ENCODE measurements around the gene UMODL1. TPM values are rescaled to one million over a fixed set of nuclear protein-coding genes. Genes with fewer than 3 reads are reported as not detected.

Gene UMODL1
- total RNA-seq, 1 experiment from 2014 or later = not detected

GRCh38 chr21:42114646-42115045 lies 43.5 kb downstream of the UMODL1 start:
- Histone ChIP-seq H2AK5ac (ENCODE audit: insufficient read length, low read length) (no peak overlapping the region), H2BK5ac (ENCODE audit: insufficient read length, low read length) (no peak overlapping the region), H3K56ac (ENCODE audit: insufficient read length, low read depth, low read length) (no peak overlapping the region), H4K20me1 (ENCODE audit: control insufficient read depth, insufficient read depth, insufficient read length) (no peaks in the 10 kb centered on the region), H2BK15ac (ENCODE audit: low read depth, low read length) (no peak overlapping the region), H2AFZ (ENCODE audit: low read length) (no peak overlapping the region), H4K5ac (ENCODE audit: insufficient read length, low read depth, low read length) (no peak overlapping the region), H2BK12ac (ENCODE audit: insufficient read length, low read depth, low read length) (no peak overlapping the region), H3K14ac (ENCODE audit: insufficient read depth, low read length) (no peak overlapping the region), H3K9ac (ENCODE audit: extremely low read depth, insufficient read length, low read length) (no peak overlapping the region), H3K23me2 (ENCODE audit: insufficient read length, low read depth, low read length, poor library complexity, severe bottlenecking) (no peaks in the 10 kb centered on the region), H3K9me3 (ENCODE audit: control insufficient read depth, low read depth, low read length) (no peaks in the 10 kb centered on the region), H3K27me3 (ENCODE audit: insufficient read depth, low read length) (no peaks in the 10 kb centered on the region), H3K23ac (ENCODE audit: insufficient read length, low read depth, low read length) (no peak overlapping the region), H3K79me2 (ENCODE audit: insufficient read depth, low read length) (no peaks in the 10 kb centered on the region), H4K8ac (replicated peaks; ENCODE audit: insufficient read length, low read depth, low read length) (no peak overlapping the region), H3K27ac (ENCODE audit: insufficient read length, low read depth, low read length) (no peak overlapping the region), H2BK20ac (ENCODE audit: low read depth, low read length, poor library complexity, severe bottlenecking) (no peak overlapping the region), H3K4me1 (ENCODE audit: insufficient read depth, low read length) (no peaks in the 10 kb centered on the region), H3K4ac (ENCODE audit: low read depth, low read length) (no peak overlapping the region), H3K18ac (ENCODE audit: insufficient read length, low read depth, low read length) (no peak overlapping the region), H4K91ac (ENCODE audit: insufficient read length, low read depth, low read length) (no peak overlapping the region), H3T11ph (ENCODE audit: low read length) (no peak overlapping the region), H2BK120ac (ENCODE audit: low read depth, low read length, poor library complexity, severe bottlenecking) (no peak overlapping the region), H3K79me1 (ENCODE audit: insufficient read depth, low read depth, low read length, poor library complexity, severe bottlenecking) (no peaks in the 10 kb centered on the region), H3K4me2 (ENCODE audit: insufficient read depth, insufficient read length, low read length) (no peak overlapping the region)
- TF ChIP-seq CTCF (conservative IDR thresholded peaks at IDR 0.05) = no peak
- DNase-seq = no peak
- no CpG with 5 or more reads among the region's 7 CpGs for WGBS (ENCODE audit: extremely low coverage, insufficient read length, low lambda C conversion rate)
- no peak overlapping the region for H3K27ac Mint-ChIP-seq
- H3K4me3 Mint-ChIP-seq = no peak overlapping the region
- peaks cover 6 to 10% of the 10 kb centered on the region in 2 experiments for H3K4me1 Mint-ChIP-seq
- H3K9me3 Mint-ChIP-seq = no peaks in the 10 kb centered on the region; a peak in 1 of 5 replicates
- H3K36me3 Mint-ChIP-seq (ENCODE audit: insufficient read depth in 1 of 3, low read depth in 3 of 3) = no peaks in the 10 kb centered on the region; a peak in 1 of 7 replicates
- peaks cover 16% of the 10 kb centered on the region for H3K27me3 Mint-ChIP-seq (ENCODE audit: low read depth)
